HepG2 (cell line): Measurements from ENCODE around the gene UBE3D. TPM values are rescaled to one million over a fixed set of nuclear protein-coding genes. Genes with fewer than 3 reads are reported as not detected.

Experiments
- GATAD1 ChIP-seq: IDR thresholded peaks from 2 replicates; pipeline ENCODE4 v1.6.1; 2016; ENCODE audit warnings: missing genetic modification reagents, missing compliant biosample characterization
- GATAD2A ChIP-seq: IDR thresholded peaks from 2 replicates; pipeline ENCODE4 v1.6.1; 2016
- MIER3 ChIP-seq: IDR thresholded peaks from 2 replicates; pipeline ENCODE4 v1.6.1; 2016; ENCODE audit warnings: missing compliant biosample characterization, borderline replicate concordance
- PHF20 ChIP-seq: sonication (generic); formaldehyde crosslinking; IDR thresholded peaks from 2 replicates; pipeline ENCODE4 v1.5.0; 2020; ENCODE audit warnings: mild to moderate bottlenecking, missing genetic modification reagents
- POLR2G ChIP-seq: fragments of 200-400 bp; formaldehyde crosslinking; IDR thresholded peaks from 2 replicates; pipeline ENCODE4 v1.6.1; 2018; ENCODE audit warnings: mild to moderate bottlenecking, low read depth, low read length, moderate library complexity
- RBFOX2 ChIP-seq: fragments of 200-400 bp; formaldehyde crosslinking; IDR thresholded peaks from 2 replicates; pipeline ENCODE4 v1.6.1; 2017; ENCODE audit warnings: low read depth, mild to moderate bottlenecking, low read length
- TCF7L2 ChIP-seq: IDR thresholded peaks from 2 replicates; pipeline ENCODE4 v1.6.1; 2011; ENCODE audit warnings: mild to moderate bottlenecking, low read depth, low read length, moderate library complexity
- TP53 ChIP-seq: sonication (generic); formaldehyde crosslinking; conservative IDR thresholded peaks from 2 replicates; pipeline ENCODE4 v1.4.0; 2020; ENCODE audit warnings: missing genetic modification reagents
- ZNF124 ChIP-seq: sonication (generic); formaldehyde crosslinking; IDR thresholded peaks from 2 replicates; pipeline ENCODE4 v1.4.0; 2020; ENCODE audit warnings: missing genetic modification reagents
- ZNF264 ChIP-seq: sonication (generic); formaldehyde crosslinking; IDR thresholded peaks from 2 replicates; pipeline ENCODE4 v1.4.0; 2020; ENCODE audit warnings: missing genetic modification reagents
- ZNF331 ChIP-seq: sonication (generic); formaldehyde crosslinking; IDR thresholded peaks from 2 replicates; pipeline ENCODE4 v1.4.0; 2020; ENCODE audit warnings: missing genetic modification reagents
- ZNF549 ChIP-seq: sonication (generic); formaldehyde crosslinking; IDR thresholded peaks from 2 replicates; pipeline ENCODE4 v1.5.0; 2020; ENCODE audit warnings: missing genetic modification reagents
- ZNF589 ChIP-seq: sonication (generic); formaldehyde crosslinking; conservative IDR thresholded peaks from 2 replicates; pipeline ENCODE4 v1.8.0; 2022; ENCODE audit warnings: mild to moderate bottlenecking, moderate library complexity, missing genetic modification reagents
- ZNF619 ChIP-seq: sonication (generic); formaldehyde crosslinking; IDR thresholded peaks from 2 replicates; pipeline ENCODE4 v1.4.0; 2020; ENCODE audit warnings: mild to moderate bottlenecking, missing genetic modification reagents
- polyA plus RNA-seq, 8 experiments: library from polyadenylated mRNA; depleted of rRNA in 3 of 8; stranded (reverse) in 7 of 8; unstranded in 1 of 8; fragments of >200 nt; fragmentation: Illumina TruSeq in 4 of 8; extraction: Trizol in 4 of 8; gene quantifications; 2 replicates each; pipeline versions ENCODE4 v1.2.1 to v1.2.3, GENCODE V29; 2011 to 2016; ENCODE audit warnings: low read depth in 4 of 8, missing spikeins in 1 of 8, mixed read lengths in 1 of 8; ENCODE audit not compliant: insufficient read depth in 1 of 8
- total RNA-seq, 5 experiments: library from RNA; depleted of rRNA; stranded (reverse); fragments of >200 nt; fragmentation: Illumina TruSeq; extraction: Trizol; gene quantifications; 2 replicates each; pipeline ENCODE4 v1.2.3, GENCODE V29; 2016; ENCODE audit warnings: low read depth in 1 of 5
- TF ChIP-seq, protein P1 (sequence below): sonication (generic); formaldehyde crosslinking; IDR thresholded peaks from 2 replicates; pipeline ENCODE4 v1.5.0; 2020; ENCODE audit warnings: mild to moderate bottlenecking, missing genetic modification reagents, borderline replicate concordance
- TF ChIP-seq, protein P2 (sequence below): sonication (generic); formaldehyde crosslinking; IDR thresholded peaks from 2 replicates; pipeline ENCODE4 v1.4.0; 2020; ENCODE audit warnings: missing genetic modification reagents, mild to moderate bottlenecking, borderline replicate concordance
- TF ChIP-seq, protein P3 (sequence below): sonication (generic); formaldehyde crosslinking; IDR thresholded peaks from 2 replicates; pipeline ENCODE4 v1.5.0; 2020; ENCODE audit warnings: mild to moderate bottlenecking, missing genetic modification reagents

The UBE3D gene
- total and polyA plus RNA-seq, 2 of the 13 experiments (the other 11 are each of a cell fraction or from before 2014, with no cell fraction given) = 5.1 to 11.4 TPM

DNA sequence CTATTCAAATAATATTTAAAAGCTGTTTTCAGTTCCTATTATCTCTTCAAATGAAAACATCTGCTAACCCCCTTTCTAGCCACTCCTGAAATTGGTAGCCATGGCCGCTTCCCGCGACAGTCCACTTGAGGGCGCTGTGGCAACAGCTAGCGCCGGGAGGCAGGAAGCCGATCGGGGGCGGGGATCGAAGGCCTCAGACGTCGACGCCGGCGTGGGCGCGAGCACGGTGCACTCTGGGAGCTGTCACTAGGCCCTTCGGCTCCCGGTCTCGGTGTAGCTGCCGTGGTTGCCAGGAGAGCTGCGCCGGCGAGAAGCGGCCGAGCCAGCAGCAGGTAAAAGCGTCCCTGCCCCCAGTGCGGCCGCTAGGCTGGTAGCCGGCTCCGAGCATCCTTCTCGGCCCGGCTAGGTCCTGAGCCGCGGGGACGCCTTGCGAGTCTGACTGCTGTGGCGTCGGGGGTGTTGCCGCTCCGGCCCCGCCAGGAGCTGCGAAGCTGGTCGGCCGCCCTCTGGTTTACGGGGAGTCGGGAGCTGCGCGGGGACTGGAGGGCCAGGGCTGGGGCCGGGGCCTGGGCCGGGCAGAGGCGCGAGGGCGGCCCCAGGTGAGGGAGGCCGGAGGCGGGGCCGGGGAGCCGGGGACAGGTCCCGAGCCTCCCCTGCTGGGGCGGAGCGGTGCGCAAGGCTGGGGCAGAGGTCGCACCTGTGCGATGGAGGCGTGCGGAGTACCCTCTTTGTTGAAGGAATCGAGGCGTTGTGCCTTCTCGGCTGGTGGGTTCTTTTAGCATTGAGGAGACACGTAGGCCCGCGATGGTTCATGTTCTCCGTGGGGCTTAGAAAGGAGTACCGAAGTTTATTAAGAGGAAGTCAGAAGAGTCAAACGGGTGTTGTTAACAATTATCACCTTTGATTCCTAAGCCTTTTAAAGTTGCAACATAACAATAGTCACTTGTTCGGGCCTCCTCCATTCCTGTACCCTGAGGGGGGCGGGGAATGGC is 2.1 kb upstream of the UBE3D start, which contains the start of gene DOP1A (continued):
- TF ChIP-seq, protein P1, sequence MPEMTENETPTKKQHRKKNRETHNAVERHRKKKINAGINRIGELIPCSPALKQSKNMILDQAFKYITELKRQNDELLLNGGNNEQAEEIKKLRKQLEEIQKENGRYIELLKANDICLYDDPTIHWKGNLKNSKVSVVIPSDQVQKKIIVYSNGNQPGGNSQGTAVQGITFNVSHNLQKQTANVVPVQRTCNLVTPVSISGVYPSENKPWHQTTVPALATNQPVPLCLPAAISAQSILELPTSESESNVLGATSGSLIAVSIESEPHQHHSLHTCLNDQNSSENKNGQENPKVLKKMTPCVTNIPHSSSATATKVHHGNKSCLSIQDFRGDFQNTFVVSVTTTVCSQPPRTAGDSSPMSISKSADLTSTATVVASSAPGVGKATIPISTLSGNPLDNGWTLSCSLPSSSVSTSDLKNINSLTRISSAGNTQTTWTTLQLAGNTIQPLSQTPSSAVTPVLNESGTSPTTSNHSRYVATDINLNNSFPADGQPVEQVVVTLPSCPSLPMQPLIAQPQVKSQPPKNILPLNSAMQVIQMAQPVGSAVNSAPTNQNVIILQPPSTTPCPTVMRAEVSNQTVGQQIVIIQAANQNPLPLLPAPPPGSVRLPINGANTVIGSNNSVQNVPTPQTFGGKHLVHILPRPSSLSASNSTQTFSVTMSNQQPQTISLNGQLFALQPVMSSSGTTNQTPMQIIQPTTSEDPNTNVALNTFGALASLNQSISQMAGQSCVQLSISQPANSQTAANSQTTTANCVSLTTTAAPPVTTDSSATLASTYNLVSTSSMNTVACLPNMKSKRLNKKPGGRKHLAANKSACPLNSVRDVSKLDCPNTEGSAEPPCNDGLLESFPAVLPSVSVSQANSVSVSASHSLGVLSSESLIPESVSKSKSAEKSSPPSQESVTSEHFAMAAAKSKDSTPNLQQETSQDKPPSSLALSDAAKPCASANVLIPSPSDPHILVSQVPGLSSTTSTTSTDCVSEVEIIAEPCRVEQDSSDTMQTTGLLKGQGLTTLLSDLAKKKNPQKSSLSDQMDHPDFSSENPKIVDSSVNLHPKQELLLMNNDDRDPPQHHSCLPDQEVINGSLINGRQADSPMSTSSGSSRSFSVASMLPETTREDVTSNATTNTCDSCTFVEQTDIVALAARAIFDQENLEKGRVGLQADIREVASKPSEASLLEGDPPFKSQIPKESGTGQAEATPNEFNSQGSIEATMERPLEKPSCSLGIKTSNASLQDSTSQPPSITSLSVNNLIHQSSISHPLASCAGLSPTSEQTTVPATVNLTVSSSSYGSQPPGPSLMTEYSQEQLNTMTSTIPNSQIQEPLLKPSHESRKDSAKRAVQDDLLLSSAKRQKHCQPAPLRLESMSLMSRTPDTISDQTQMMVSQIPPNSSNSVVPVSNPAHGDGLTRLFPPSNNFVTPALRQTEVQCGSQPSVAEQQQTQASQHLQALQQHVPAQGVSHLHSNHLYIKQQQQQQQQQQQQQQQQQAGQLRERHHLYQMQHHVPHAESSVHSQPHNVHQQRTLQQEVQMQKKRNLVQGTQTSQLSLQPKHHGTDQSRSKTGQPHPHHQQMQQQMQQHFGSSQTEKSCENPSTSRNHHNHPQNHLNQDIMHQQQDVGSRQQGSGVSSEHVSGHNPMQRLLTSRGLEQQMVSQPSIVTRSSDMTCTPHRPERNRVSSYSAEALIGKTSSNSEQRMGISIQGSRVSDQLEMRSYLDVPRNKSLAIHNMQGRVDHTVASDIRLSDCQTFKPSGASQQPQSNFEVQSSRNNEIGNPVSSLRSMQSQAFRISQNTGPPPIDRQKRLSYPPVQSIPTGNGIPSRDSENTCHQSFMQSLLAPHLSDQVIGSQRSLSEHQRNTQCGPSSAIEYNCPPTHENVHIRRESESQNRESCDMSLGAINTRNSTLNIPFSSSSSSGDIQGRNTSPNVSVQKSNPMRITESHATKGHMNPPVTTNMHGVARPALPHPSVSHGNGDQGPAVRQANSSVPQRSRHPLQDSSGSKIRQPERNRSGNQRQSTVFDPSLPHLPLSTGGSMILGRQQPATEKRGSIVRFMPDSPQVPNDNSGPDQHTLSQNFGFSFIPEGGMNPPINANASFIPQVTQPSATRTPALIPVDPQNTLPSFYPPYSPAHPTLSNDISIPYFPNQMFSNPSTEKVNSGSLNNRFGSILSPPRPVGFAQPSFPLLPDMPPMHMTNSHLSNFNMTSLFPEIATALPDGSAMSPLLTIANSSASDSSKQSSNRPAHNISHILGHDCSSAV (CRISPR knock-in tag) = no peak
- TF ChIP-seq TCF7L2 (no peak), TP53 (CRISPR knock-in tag) (peak; percentile 53), ZNF589 (CRISPR knock-in tag) (no peak), ZNF264 (CRISPR knock-in tag) (no peak; the same call in none of the 2 replicates), POLR2G (peak; percentile 78), PHF20 (peak; percentile 60), RBFOX2 (peak; percentile 84), ZNF549 (CRISPR knock-in tag) (no peak), ZNF331 (CRISPR knock-in tag) (peak; percentile 52; the same call in 1 of the 2 replicates), MIER3 (peak; percentile 31; the same call in 1 of the 2 replicates), GATAD1 (CRISPR knock-in tag) (peak; percentile 88), ZNF124 (CRISPR knock-in tag) (0 out of 2 replicates have a peak, but pooled peaks have one; percentile 38), ZNF619 (CRISPR knock-in tag) (peak; percentile 64; the same call in 1 of the 2 replicates), GATAD2A (CRISPR knock-in tag) (peak; percentile 74)
- TF ChIP-seq, protein P2, sequence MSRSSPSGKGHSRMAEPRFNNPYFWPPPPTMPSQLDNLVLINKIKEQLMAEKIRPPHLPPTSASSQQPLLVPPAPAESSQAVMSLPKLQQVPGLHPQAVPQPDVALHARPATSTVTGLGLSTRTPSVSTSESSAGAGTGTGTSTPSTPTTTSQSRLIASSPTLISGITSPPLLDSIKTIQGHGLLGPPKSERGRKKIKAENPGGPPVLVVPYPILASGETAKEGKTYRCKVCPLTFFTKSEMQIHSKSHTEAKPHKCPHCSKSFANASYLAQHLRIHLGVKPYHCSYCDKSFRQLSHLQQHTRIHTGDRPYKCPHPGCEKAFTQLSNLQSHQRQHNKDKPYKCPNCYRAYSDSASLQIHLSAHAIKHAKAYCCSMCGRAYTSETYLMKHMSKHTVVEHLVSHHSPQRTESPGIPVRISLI (CRISPR knock-in tag) = no peak
- TF ChIP-seq, protein P3, sequence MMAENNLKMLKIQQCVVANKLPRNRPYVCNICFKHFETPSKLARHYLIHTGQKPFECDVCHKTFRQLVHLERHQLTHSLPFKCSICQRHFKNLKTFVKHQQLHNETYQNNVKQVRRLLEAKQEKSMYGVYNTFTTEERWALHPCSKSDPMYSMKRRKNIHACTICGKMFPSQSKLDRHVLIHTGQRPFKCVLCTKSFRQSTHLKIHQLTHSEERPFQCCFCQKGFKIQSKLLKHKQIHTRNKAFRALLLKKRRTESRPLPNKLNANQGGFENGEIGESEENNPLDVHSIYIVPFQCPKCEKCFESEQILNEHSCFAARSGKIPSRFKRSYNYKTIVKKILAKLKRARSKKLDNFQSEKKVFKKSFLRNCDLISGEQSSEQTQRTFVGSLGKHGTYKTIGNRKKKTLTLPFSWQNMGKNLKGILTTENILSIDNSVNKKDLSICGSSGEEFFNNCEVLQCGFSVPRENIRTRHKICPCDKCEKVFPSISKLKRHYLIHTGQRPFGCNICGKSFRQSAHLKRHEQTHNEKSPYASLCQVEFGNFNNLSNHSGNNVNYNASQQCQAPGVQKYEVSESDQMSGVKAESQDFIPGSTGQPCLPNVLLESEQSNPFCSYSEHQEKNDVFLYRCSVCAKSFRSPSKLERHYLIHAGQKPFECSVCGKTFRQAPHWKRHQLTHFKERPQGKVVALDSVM (CRISPR knock-in tag) = peak; percentile 72
